Natural killer cell (primary cell): ENCODE data around the gene SLC12A7. TPM values are rescaled to one million over a fixed set of nuclear protein-coding genes. Genes with fewer than 3 reads are reported as not detected.

ENCODE experiments used
- ATAC-seq, 3 donors: fragments of 150-1000 bp in 2 of 3; fragments of 200-7000 bp in 1 of 3; cut with Tn5 transposase; 1 replicate in 1 of 3; 2 replicates in 2 of 3; pipeline ENCODE4 v1.10.0; 2021; ENCODE audit warnings: mild to moderate bottlenecking in 2 of 3, moderate library complexity in 2 of 3
- DNase-seq, 2 donors: peaks; one replicate each; pipeline versions ENCODE4 v3.0.0 to v3.0.0-alpha.2; 2013 to 2021; ENCODE audit warnings: mixed read lengths in 1 of 2
- H3K27ac ChIP-seq: one replicate; pipeline ENCODE4 v1.5.1; 2013; ENCODE audit warnings: mild to moderate bottlenecking, low read length
- H3K27me3 ChIP-seq: one replicate; pipeline ENCODE4 v1.6.1; 2013; ENCODE audit warnings: low read length; ENCODE audit not compliant: control insufficient read depth, insufficient read depth
- H3K36me3 ChIP-seq: one replicate; pipeline ENCODE4 v1.6.1; 2013; ENCODE audit warnings: low read length; ENCODE audit not compliant: control insufficient read depth, insufficient read depth
- H3K4me1 ChIP-seq: one replicate; pipeline ENCODE4 v1.6.1; 2013; ENCODE audit warnings: low read length; ENCODE audit not compliant: control insufficient read depth, insufficient read depth
- H3K4me3 ChIP-seq: one replicate; pipeline ENCODE4 v1.5.1; 2013; ENCODE audit warnings: low read length
- H3K9me3 ChIP-seq: one replicate; pipeline ENCODE4 v1.6.1; 2013; ENCODE audit warnings: low read length; ENCODE audit not compliant: control insufficient read depth, insufficient read depth
- H3K27ac Mint-ChIP-seq, 2 donors: one replicate each; pipeline ENCODE4 v1.8.0; 2022; ENCODE audit warnings: mild to moderate bottlenecking in 2 of 2, mixed read lengths in 2 of 2, moderate library complexity in 1 of 2
- H3K27me3 Mint-ChIP-seq, 2 donors: one replicate each; pipeline ENCODE4 v1.8.0; 2022; ENCODE audit warnings: low read depth in 2 of 2, mixed read lengths in 2 of 2
- H3K36me3 Mint-ChIP-seq: one replicate; pipeline ENCODE4 v1.8.0; 2022; ENCODE audit warnings: mixed read lengths
- H3K4me1 Mint-ChIP-seq, 2 donors: one replicate each; pipeline ENCODE4 v1.8.0; 2022; ENCODE audit warnings: mixed read lengths in 2 of 2
- H3K4me3 Mint-ChIP-seq: one replicate; pipeline ENCODE4 v1.8.0; 2022; ENCODE audit warnings: mild to moderate bottlenecking, moderate library complexity, mixed read lengths
- H3K9me3 Mint-ChIP-seq, 2 donors: one replicate each; pipeline ENCODE4 v1.8.0; 2022; ENCODE audit warnings: mixed read lengths in 2 of 2
- CTCF ChIP-seq: fragments of 200-600 bp; IDR thresholded peaks from one replicate; pipeline ENCODE4 v1.8.0; 2022; ENCODE audit warnings: antibody characterized with exemption
- WGBS: methylation state at CpG from one replicate; pipeline ENCODE4 v1.1.7; 2013; ENCODE audit warnings: missing lambda C conversion rate; ENCODE audit not compliant: insufficient coverage; 5-methylcytosine and 5-hydroxymethylcytosine counted together
- intact Hi-C: fragments of 100-400 bp; cut with micrococcal nuclease; formaldehyde crosslinking; loops from one replicate; pipeline ENCODE4 v1.14.2; 2022
- total RNA-seq, 4 donors: library from RNA; stranded (reverse); fragments of 120-200 nt in 1 of 4; gene quantifications; one replicate each; pipeline versions ENCODE4 v1.2.3 to v1.2.4, GENCODE V29; 2013 to 2022

The SLC12A7 gene
- total RNA-seq, 3 donors from 2014 or later (not counting 1 experiment from before 2014, with no cell fraction given): 53.2 to 92.5 (median 81.3) TPM

GRCh38 chr5:1041225-1042143, 70.4 kb downstream of the SLC12A7 start:
- Mint-ChIP-seq H3K27ac (peak overlapping the region in 1 of 2 donors; percentile 66), H3K27me3 (no peaks in the 10 kb centered on the region), H3K4me3 (no peak overlapping the region), H3K4me1 (peaks cover 0 to 58% of the 10 kb centered on the region in 2 donors), H3K9me3 (peaks cover 48 to 56% of the 10 kb centered on the region in 2 donors), H3K36me3 (no peaks in the 10 kb centered on the region)
- Histone ChIP-seq H3K27ac (no peak overlapping the region), H3K4me3 (no peak overlapping the region), H3K36me3 (no peaks in the 10 kb centered on the region), H3K9me3 (no peaks in the 10 kb centered on the region), H3K27me3 (no peaks in the 10 kb centered on the region), H3K4me1 (no peaks in the 10 kb centered on the region)
- DNase-seq (no peak), ATAC-seq (no peak)
- TF ChIP-seq CTCF: no peak
- intact Hi-C loops: no loop called here
- WGBS: 82% methylated on average over 15 of the region's 15 CpGs

GRCh38 chr5:1040571-1040970, 71.3 kb downstream of the SLC12A7 start:
- ATAC-seq (no peak), DNase-seq (no peak)
- H3K27me3 Mint-ChIP-seq: no peaks in the 10 kb centered on the region
- H3K27ac Mint-ChIP-seq: peak overlapping the region in 1 of 2 donors; percentile 66
- no peaks in the 10 kb centered on the region for H3K9me3 ChIP-seq
- H3K27me3 ChIP-seq: no peaks in the 10 kb centered on the region
- H3K4me1 Mint-ChIP-seq: peaks cover 0 to 49% of the 10 kb centered on the region in 2 donors
- intact Hi-C loops: no loop called here
- H3K36me3 ChIP-seq: no peaks in the 10 kb centered on the region
- H3K4me1 ChIP-seq: no peaks in the 10 kb centered on the region
- 96% methylated on average over 10 of the region's 10 CpGs for WGBS
- H3K4me3 ChIP-seq: no peak overlapping the region
- no peaks in the 10 kb centered on the region for H3K36me3 Mint-ChIP-seq
- no peak overlapping the region for H3K4me3 Mint-ChIP-seq
- TF ChIP-seq CTCF: no peak
- H3K27ac ChIP-seq: no peak overlapping the region
- peaks cover 41 to 47% of the 10 kb centered on the region in 2 donors for H3K9me3 Mint-ChIP-seq

- intact Hi-C loops: no loop called here
- ATAC-seq (no peak), DNase-seq (no peak)
- no peaks in the 10 kb centered on the region for H3K36me3 ChIP-seq
- H3K27ac ChIP-seq: no peak overlapping the region
- no peaks in the 10 kb centered on the region for H3K9me3 ChIP-seq
- no peaks in the 10 kb centered on the region for H3K27me3 Mint-ChIP-seq
- no peaks in the 10 kb centered on the region for H3K27me3 ChIP-seq
- H3K27ac Mint-ChIP-seq: no peak overlapping the region
- no peak overlapping the region for H3K4me3 Mint-ChIP-seq
- H3K9me3 Mint-ChIP-seq: peaks cover 33 to 39% of the 10 kb centered on the region in 2 donors
- 93% methylated on average over 16 of the region's 18 CpGs for WGBS
- no peak overlapping the region for H3K4me3 ChIP-seq
- no peaks in the 10 kb centered on the region for H3K36me3 Mint-ChIP-seq
- no peak for TF ChIP-seq CTCF
- no peaks in the 10 kb centered on the region for H3K4me1 ChIP-seq
- H3K4me1 Mint-ChIP-seq: peaks cover 0 to 47% of the 10 kb centered on the region in 2 donors
These were observed 72.1 kb downstream of the SLC12A7 start for GRCh38 chr5:1039706-1040260.
